Medulla oblongata (tissue), 1 donor: ENCODE measurements around the gene DNAH9.
"Not testable (repeated sequence)": the region's sequence is repeated elsewhere in the genome, so short reads cannot be mapped to it uniquely, and the experiment has no call there.

ENCODE experiments used
- DNase-seq: peaks from one replicate; pipeline ENCODE4 v3.0.0-alpha.2; 2015; ENCODE audit errors: extremely low spot score

DNAH9 gene

DNA sequence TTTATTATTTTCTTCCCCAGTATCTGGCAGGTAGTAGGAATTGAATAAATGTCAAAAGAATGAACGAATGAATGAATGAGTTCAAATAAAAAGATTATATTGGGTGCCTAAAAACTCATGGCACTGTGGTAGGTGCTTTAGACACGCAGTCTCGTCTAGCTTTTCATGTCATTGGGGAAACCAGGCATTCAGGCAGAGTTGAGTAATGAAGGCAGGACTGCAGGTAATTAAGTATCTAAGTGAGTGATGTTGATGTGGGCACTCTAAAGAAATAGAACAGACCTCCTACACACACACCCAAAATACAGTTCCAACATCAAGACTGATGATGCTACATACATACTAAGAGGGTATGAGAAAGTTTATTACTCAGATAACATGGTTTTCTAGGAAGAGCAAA, 302.4 kb downstream of the DNAH9 start:
- no peak for DNase-seq

DNA sequence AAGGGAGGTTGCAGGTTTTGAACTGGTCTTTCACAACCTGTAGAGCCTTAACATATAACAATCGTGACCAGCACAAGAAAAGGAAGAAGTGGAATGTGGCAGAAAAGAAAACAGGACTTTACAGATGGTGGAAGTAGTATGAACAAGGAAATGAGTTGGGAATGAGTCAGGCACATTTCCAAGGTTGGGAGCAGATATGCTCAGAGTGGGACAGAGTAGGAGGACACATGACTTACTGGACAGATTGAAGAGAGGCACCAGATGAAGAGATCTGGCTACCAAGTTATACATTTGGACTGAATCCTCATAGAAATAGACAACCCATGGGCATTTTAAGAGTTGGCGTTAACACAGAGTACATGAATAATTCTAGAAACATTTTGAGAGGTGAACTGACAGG, 303.7 kb downstream of the DNAH9 start:
- DNase-seq, result no peak

DNA sequence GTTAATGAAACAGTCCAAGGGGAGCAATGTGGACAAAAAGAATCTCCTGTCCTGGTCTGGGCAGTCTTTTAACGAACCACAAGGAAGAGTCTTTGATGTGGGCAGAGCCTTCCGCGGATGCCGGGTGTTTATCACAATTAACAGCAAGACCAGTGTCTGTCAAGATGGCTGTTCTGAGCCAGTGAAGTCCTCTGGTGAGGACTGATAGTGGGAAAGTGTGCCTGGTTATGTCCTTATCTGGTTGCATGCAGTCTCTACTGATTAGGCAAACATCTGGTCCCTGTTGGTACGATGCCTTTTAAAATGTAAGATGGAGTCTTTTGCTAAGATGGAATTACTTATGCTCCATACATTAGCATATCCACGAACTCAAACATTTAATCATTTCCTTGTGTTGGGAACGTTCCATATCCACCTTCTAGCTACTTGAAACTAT, 310.5 kb downstream of the DNAH9 start:
- no peak for DNase-seq

DNA sequence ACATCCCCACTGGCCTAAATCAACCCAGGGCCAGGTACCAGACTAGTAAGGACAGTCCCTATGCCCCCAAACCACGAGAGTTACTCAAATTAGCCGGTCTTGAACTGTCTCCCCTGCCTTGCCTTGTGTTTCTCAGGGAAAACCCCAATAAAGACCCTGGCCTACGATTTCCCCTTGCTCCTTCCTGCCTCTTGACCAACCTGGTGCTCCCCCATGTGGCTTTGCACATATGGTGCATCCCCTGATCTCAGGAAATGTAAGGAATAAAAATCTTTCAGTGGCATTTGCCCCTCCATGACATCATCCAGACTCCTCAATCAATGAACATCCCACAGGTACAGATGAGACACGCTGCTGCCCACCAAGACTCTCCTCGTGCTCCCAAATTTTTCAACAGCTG, 311.1 kb downstream of the DNAH9 start:
- no peak for DNase-seq

DNA sequence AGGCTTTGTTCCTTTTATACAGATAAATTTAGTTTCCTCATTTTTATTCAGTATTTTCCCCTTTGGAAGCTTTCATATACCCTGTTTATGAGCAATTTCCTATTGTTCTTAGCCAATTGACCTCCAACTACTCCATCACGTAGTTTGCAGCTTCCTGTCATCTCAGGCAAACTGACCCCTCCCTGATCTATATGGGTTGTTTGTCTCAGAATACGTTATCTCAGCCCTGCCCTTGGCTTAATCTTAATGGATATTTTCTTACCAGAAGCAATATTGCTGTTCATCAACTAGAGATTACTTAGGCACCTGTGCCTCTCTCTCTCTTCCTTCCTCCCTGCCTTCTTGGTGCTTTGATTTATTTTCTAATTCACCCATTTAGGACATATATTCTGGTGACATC, 317.8 kb downstream of the DNAH9 start:
- DNase-seq, result no peak

DNA sequence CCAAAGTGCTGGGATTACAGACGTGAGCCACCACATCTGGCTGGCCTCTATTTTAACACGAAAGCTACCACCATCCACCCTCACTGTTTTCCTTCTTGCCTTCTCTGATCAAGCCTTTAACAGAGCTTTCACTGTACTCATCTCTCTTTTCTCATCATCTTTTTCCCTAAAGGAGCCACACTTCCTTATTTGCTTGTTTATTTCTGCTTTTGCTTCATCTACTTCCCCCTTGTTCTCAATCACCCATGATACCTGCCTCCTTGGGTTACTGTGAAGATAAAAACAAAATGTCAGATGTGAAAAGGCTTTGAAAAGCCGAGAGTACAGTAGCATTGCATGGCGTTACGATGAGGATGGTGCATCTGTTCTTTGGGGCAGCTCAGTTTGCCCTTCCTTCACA, 319.1 kb downstream of the DNAH9 start:
- DNase-seq, result no peak

DNA sequence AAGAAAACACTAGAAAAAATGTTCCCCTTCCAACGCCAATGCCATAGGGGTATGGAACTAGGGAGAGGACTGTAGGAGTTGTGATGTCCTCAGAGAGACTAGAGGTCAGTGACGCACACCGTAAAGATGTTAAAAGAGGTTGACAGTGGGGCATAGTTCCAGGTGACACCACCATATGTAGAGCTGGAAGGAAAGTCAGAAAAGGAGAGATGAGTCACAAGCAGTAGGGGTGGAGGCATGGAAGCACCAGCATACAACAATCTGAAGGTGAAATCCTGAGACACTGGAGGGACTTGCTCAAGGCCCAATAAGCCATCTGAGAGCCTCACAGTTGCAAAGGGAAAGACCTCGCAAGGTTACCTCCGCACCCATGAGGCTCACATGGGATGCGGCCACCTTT, 323.0 kb downstream of the DNAH9 start:
- DNase-seq, result no peak

DNA sequence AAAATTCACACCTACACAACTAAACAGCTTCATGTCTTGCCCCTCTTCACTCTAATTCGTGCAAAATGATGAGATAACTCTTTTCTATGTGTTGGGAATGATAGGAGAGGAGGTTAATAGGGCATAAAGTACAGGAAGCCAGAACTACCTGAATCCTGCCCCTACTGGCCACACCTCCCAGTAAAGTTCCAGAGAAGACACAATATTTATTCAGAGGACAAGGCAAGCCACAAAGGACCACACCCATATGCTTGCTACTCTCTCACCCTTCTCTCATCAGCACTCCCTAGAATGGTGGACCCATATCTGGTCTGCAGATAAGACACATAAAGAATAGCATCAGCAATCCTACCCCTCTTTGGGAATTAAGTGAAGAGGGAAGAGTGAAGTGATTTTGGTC, 324.4 kb downstream of the DNAH9 start:
- DNase-seq, result no peak

DNA sequence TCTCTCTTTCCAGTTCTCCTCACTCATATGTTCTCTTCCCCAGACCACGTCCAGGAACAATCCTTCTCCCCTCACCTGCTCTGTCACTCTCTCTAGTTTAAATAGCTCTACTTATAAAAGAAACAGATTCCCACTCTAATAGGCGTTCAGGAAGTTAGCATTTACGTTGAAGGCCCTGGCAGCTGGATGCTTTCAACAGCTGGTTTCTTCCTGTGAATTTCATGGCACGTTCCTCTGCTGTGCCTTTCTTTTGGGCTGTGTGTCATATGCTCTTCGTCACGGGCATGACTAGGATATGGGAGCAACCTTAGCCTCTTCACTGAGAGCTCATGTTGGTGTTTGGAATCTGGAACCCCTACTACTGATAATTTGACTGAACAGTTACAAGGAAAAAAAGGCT, 325.8 kb downstream of the DNAH9 start:
- no peak for DNase-seq

DNA sequence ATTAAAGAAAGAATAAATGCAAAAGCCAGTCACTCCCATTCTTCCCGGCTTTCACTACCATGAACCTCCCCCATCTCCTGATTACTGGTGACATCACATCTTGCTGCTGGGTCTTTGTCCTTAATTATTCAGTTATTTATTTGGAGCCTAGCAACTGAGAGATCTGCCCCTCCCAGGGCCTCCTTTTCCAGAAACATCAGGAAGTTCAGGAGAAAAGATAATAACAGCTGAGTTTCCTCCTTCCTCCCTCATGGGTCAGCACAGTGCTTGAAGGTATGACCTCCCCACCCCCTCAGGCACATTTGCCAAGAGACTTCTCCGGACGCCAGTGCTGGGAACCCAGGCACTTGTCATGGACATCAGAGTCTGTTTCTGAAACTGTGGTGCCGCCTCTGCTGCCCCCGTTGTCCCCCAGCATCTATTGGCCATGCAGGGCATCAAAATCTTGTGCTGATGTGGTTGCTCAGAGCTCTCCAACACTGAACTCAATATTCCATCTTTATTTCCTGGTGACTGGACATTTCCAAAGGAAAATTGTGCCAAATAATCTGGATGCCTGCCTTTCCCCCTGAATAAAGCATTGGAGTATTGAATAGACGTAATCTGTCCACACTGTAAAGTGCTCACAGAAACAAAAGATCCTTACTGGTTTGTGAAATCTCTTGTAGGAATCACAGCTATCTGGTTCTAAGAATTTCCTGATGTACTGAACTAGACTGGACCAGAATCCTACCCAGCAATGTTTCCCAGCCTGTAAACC, 327.2 kb downstream of the DNAH9 start:
- no peak for DNase-seq

DNA sequence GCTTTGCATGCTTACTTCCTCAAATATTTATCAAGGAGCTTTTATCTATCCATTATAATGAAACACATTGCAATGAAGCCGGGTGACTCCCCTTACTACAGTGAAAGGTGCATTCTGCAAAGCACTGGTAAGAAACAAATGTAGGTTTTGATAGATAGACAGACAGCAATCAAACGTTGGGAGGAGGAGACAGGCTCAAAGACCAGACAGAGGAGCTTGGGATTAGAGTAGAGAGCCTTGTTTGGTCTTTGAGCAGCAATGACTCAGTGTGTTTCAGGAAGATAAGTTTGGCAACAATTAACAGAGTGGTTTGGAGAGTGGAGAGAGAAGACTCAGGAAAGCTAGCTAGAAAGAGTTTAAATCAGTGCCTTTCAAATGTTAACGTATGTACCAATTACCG, 330.2 kb downstream of the DNAH9 start:
- no peak for DNase-seq

DNA sequence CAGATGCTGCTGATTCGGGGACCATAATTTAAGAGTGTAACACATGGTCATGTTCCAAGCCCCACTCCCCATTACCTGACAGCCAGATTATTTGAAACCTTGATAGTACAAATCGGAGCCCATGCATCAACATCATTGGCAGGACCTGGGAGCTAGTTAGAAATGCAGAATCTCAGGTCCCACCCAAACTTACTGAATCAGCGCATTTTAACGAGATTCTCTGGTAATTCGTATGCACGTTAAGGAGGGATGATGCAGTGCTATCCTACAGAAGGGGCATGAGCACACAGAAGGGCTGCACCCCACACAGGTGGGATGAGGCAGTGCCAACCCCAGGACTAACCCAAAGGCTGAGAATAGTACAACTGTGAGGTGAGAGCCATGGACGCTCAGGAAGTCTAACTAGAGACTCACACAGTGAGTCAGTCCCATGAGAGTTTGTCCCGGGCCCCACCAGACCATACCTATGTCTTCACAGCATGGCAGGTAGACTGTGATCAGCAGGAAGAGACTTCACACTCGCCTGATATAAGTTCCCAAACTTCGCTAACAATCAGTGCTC, 334.1 kb downstream of the DNAH9 start:
- no peak for DNase-seq

DNA sequence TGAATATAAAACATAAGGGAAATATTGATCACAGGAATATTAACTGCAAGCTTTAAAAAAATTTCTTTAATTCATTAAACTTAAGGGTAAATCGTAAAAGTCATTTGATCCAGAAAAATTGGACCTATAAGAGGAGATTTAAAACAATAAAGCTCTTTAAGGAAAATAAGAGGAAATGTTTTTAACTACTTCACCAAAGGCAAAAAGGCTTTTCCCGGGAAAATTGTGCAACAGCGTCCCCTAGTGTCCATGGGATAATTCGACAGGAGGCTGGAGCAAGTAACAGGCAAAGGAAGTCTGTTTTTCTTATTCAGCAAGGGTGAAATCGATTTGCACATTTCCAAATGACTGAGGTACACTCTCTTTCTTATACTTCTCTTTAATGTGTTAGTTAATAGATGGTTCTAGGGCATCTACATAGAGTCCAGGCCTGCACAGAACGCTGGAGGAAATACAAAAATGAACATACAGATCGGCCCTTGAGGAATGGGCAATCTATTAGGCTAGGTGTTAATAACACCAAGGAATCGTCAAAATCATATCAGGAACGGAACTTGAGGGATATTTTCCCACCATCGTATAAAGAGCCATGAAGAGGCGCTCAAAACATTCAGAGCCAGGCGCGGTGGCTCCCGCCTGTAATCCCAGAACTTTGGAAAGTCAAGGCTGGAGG, 337.6 kb downstream of the DNAH9 start:
- peak; percentile 80 for DNase-seq

DNA sequence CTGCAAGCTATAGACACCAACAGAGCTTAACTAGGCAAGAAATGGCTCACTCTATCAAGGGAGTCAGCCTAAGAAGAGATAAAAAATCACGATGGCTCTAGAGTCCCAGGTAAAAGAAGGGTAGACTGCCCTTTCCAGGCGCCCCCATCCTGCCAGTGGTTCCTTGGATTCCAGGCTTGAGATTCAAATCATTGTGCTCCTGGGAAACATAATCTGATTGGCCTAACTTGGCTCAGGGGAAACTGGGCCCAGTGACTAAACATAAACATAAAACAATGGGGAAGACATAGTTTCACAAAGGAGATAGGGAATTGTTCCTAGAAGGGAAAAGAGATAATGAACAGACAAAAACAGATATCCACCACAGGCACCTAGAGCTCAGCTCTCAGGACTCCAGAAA, 342.6 kb downstream of the DNAH9 start:
- no peak for DNase-seq

DNA sequence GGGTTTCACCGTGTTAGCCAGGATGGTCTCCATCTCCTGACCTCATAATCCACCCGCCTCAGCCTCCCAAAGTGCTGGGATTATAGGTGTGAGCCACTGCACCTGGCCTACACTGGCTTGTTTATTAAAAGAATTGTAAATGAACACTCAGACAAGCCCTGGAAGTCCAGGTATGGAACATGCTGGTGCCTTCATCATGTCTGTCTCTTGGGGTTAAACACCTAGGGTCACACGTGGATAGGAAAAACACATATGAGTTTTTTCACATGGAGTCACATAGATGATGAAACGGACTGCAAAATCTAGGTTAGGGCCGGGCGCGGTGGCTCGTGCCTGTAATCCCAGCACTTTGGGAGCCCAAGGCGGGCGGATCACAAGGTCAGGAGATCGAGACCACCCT, 344.8 kb downstream of the DNAH9 start:
- DNase-seq, result not testable (repeated sequence)

DNA sequence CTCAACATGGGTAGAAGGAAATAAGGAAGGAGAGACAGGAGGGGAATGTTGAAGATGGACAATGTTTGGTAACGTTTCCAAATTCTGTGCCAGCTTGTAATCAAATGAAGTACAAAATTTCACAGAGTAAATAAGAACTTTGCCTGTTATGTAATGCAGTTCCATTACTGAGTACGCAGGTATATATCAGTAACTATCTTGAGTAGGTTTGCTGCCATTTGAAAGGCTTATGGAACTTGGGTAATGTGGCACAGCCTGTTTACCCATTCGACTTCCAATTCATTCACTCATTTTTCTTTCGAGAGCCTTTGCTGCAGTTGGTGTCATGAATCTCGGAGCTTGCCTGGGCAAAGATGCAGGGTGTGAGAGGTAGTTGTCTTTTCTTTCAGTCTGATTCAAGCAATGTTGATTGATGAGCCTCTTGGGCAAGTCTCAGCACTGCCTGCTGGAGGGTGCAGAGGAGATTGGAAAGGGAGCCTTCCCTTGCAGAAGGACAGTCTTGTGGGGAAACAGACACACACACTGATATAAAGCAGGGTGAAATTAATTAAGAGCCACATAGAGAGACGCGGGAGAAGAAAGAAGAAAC, 345.6 kb downstream of the DNAH9 start:
- DNase-seq, result no peak

DNA sequence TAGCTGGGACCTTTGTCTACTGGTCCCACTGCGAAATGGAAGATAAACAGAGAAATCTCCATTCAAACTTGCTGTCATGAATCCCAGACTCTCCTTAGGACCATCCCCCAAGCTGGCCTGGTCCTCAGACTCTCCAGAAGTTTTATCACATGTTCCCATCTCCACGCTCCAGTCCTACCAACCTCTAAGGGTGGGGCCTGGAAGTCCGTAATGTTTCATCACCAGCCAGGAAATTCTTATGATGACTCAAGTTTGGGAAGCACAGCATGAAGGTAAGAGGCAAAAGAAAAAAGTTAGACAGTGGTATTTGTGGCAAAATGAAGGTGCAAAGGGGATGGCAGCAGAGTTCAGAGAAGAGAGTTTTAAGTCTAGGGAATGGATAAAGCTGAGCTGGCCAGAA, 346.3 kb downstream of the DNAH9 start:
- no peak for DNase-seq

DNA sequence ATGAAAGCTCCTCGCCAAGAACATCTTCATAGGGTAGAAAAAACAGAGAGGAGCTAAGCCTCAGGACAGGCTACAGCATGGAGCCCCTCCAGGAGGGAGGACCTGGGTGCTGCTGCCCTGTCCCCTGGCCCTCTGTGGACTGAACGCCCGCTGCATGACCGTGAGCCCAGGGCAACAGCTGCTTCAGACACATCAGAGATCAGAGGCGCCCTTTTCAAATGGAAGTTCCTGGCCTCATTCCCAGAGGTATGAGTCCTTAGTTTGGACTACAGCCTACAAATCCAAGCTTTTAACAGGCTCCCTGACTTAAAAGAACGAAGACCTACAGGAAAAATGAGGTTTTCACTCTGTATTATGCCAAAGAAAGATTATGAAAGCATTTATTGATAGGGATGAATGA, 350.5 kb downstream of the DNAH9 start:
- peak; percentile 30 for DNase-seq

DNA sequence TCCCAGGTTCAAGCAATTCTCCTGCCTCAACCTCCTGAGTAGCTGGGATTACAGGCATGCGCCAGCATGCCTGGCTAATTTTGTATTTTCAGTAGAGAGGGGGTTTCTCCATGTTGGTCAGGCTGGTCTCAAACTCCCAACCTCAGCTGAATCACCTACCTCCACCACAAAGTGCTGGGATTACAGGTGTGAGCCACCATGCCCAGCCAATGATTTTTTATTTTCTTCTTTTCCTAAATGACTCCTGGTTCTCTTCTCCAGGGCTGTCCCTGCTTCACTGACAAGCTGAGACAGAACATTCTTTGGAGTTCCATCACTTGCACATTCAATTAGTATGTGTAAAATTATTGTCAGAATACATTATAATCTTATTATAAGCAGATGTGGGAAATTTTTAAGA, 351.3 kb downstream of the DNAH9 start:
- not testable (repeated sequence) for DNase-seq

DNA sequence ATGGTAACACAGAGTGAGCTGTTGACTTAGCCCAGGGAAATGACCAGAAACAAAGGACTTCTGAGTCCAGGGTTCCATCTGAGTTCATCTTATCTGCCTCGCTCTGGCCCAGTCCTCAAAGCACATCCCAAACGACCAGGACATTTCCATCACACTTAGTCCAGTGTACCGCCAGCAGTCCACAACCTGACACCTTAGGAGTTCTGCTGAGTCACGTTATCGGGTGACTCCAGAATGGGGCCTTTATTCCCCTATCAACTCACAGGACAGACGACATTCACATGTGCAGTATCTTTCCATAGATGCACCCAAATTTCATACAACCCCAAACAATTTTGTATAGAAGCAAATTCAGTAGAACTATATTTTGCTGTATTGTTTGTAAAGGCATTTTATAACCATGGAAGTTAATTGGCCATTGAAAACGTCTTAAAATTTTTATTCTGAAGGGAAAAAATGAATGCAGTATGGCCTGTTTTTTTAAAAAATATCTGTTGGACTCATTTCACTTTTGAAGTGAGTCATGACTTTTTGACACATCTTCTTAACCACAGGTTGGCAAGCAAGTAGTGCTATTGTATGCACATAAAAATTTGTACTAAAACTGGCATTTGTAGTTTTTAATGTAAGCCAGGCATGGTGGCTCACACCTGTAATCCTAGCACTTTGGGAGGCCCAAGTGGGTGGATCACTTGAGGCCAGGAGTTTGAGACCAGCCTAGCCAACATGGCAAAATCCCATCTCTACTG, 352.7 kb downstream of the DNAH9 start:
- DNase-seq, result no peak

DNA sequence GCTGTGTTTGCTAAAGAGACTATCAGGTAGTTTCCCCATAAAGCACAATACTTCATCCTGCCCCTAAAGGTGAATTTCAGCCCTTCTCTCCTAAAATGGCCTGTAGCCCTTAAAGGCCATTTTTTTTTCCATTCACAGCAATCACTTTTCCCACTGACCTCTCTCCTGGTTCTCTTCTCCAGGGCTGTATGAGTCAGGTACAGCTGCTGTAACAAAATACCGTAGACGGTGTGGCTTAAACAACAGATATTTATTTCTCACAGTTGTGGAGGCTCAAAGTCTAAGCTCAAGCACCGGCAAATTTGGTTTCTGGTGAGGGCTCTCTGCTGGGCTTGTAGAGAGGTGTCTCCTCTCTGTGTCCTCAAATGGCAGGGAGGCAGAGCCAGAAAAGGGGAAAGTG, 354.3 kb downstream of the DNAH9 start:
- no peak for DNase-seq

DNA sequence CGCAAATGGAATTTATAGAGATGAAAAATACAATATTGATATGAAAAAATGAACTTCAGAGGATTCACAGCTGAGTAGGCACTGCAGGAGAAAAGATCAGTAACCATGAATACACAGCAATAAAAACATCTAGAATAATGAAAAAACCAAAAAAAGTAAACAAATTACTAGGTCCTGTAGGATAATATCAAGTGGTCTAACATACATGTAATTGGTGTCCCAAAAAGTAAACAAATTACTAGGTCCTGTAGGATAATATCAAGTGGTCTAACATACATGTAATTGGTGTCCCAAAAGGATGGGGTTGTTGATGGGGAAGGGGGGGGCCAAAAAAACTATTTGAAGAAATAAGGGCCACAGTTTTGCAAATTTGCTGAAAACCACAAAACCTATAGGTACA, 355.7 kb downstream of the DNAH9 start:
- no peak for DNase-seq
